Smooth muscle cell (in vitro differentiated cells): ENCODE measurements around the gene LRRC1. TPM values are rescaled to one million over a fixed set of nuclear protein-coding genes. Genes with fewer than 3 reads are reported as not detected.

Experiments
- DNase-seq: peaks from one replicate; lab custom pipeline; 2025; ENCODE audit not compliant: unreplicated experiment; lab: John Stamatoyannopoulos, UW
- H2AFZ ChIP-seq: fragments of 200-600 bp; sonication (generic); 2 replicates; pipeline ENCODE4 v1.6.0; 2016; ENCODE audit warnings: antibody characterized with exemption, low read depth, mild to moderate bottlenecking
- H3F3A ChIP-seq: fragments of 200-600 bp; sonication (generic); 2 replicates; pipeline ENCODE4 v1.6.0; 2017; ENCODE audit warnings: antibody characterized with exemption, low read depth
- H3K27ac ChIP-seq: fragments of 200-600 bp; sonication (generic); 2 replicates; pipeline ENCODE4 v1.5.1; 2016; ENCODE audit warnings: low read depth, mild to moderate bottlenecking
- H3K27me3 ChIP-seq: fragments of 200-600 bp; sonication (generic); 2 replicates; pipeline ENCODE4 v1.6.1; 2016; ENCODE audit warnings: low read depth, mild to moderate bottlenecking
- H3K36me3 ChIP-seq: fragments of 200-600 bp; sonication (generic); 2 replicates; pipeline ENCODE4 v1.5.1; 2016; ENCODE audit warnings: low read depth
- H3K4me1 ChIP-seq: fragments of 200-600 bp; sonication (generic); 2 replicates; pipeline ENCODE4 v1.5.1; 2016; ENCODE audit warnings: low read depth
- H3K4me2 ChIP-seq: fragments of 200-600 bp; sonication (generic); 2 replicates; pipeline ENCODE4 v1.6.0; 2016; ENCODE audit warnings: mild to moderate bottlenecking
- H3K4me3 ChIP-seq: fragments of 200-600 bp; sonication (generic); 2 replicates; pipeline ENCODE4 v1.5.1; 2016; ENCODE audit warnings: mild to moderate bottlenecking
- H3K79me2 ChIP-seq: fragments of 200-600 bp; sonication (generic); 2 replicates; pipeline ENCODE4 v1.6.0; 2016; ENCODE audit warnings: low read depth, mild to moderate bottlenecking
- H3K9ac ChIP-seq: fragments of 200-600 bp; sonication (generic); 2 replicates; pipeline ENCODE4 v1.6.0; 2016; ENCODE audit warnings: low read depth
- H3K9me3 ChIP-seq: fragments of 200-600 bp; sonication (generic); replicated peaks from 2 replicates; pipeline ENCODE4 v1.5.1; 2016; ENCODE audit warnings: low read depth
- H4K20me1 ChIP-seq: fragments of 200-600 bp; sonication (generic); 2 replicates; pipeline ENCODE4 v1.6.0; 2016; ENCODE audit warnings: low read depth
- WGBS: methylation state at CpG from one replicate; pipeline ENCODE4 v1.1.7; 2016; ENCODE audit warnings: low lambda C conversion rate; 5-methylcytosine and 5-hydroxymethylcytosine counted together
- polyA plus RNA-seq: library from polyadenylated mRNA; unstranded; fragments of >200 nt; fragmentation: Nextera tagmentation; extraction: Ambion mirVana; gene quantifications from 2 replicates; pipeline ENCODE4 v1.2.1, GENCODE V29; 2016
- total RNA-seq: library from RNA; depleted of rRNA; stranded (reverse); fragments of >200 nt; gene quantifications from 2 replicates; pipeline ENCODE4 v1.2.3, GENCODE V29; 2014
- TF ChIP-seq, protein P1 (sequence below): fragments of 200-600 bp; sonication (generic); IDR thresholded peaks from 2 replicates; pipeline ENCODE4 v1.5.1; 2017; ENCODE audit warnings: borderline replicate concordance, mild to moderate bottlenecking, antibody characterized with exemption; ENCODE audit not compliant: insufficient read depth, poor library complexity, severe bottlenecking

Gene LRRC1
- total and polyA plus RNA-seq, 2 experiments from 2014 or later: 11.8 to 19.9 TPM

DNA sequence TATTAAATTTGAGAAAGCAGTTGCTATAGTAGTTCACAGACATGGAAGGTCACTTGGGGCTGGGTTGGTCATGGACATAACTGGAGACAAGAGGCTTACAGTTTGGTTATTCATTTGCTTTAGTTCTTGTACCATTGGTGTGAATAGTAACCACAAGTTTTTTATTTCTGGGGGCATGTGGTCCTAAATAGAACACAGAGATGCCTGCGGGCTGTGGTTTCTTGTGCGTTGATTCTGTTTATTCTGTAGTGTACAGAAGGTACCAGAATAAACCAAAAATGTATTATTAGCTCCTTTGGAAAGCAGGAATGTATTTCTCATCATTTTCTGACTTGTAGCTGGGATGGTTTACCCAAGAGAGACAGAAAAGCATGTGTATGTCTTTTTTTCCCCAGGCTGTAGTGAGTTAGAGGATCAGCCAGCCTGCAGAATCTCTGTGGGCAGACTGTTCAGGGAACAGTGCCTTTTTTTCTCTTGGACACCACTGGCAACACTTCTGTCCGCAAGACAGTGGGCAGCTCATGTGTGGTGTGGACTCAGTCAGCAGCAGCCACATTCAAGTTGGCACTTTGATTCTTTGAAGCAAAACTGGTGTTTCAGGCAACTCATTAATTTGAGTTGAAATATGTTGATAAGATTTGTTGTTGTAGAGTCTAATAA lies 122.1 kb downstream of the LRRC1 start:
- no peak for DNase-seq
- TF ChIP-seq, protein P1, sequence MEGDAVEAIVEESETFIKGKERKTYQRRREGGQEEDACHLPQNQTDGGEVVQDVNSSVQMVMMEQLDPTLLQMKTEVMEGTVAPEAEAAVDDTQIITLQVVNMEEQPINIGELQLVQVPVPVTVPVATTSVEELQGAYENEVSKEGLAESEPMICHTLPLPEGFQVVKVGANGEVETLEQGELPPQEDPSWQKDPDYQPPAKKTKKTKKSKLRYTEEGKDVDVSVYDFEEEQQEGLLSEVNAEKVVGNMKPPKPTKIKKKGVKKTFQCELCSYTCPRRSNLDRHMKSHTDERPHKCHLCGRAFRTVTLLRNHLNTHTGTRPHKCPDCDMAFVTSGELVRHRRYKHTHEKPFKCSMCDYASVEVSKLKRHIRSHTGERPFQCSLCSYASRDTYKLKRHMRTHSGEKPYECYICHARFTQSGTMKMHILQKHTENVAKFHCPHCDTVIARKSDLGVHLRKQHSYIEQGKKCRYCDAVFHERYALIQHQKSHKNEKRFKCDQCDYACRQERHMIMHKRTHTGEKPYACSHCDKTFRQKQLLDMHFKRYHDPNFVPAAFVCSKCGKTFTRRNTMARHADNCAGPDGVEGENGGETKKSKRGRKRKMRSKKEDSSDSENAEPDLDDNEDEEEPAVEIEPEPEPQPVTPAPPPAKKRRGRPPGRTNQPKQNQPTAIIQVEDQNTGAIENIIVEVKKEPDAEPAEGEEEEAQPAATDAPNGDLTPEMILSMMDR: no peak
- no peaks in the 10 kb centered on the region for H3K4me1 ChIP-seq
- H3K9ac ChIP-seq: no peak overlapping the region
- H3K79me2 ChIP-seq: no peaks in the 10 kb centered on the region
- WGBS: 84% methylated on average over 3 of the region's 3 CpGs
- no peaks in the 10 kb centered on the region for H3F3A ChIP-seq
- H3K9me3 ChIP-seq: no peaks in the 10 kb centered on the region
- H3K4me3 ChIP-seq: no peak overlapping the region
- no peaks in the 10 kb centered on the region for H4K20me1 ChIP-seq
- H3K27me3 ChIP-seq: no peaks in the 10 kb centered on the region
- no peak overlapping the region for H3K4me2 ChIP-seq
- H2AFZ ChIP-seq: no peak overlapping the region
- H3K36me3 ChIP-seq: no peaks in the 10 kb centered on the region
- no peak overlapping the region for H3K27ac ChIP-seq

DNA sequence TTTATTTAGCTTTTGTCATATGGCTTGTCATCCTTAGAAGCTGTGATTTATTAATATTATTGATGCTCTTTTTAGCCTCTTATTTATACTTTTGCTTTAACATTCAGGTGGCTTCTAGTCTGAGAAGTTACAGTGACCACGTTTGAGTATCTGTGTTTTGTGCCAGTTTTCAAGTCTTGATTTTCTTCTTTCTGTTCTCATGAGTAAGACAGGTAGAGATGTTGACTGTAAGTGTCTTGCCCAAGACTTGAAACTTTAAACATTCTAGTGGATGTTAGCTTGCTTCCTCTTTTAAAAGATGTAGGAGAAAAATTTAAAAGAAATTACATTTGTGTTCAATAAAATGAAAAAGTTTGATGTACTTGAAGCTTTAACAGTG lies 122.6 kb downstream of the LRRC1 start:
- Histone ChIP-seq H3K9me3 (no peaks in the 10 kb centered on the region), H3K27ac (no peak overlapping the region), H3F3A (no peaks in the 10 kb centered on the region), H3K36me3 (no peaks in the 10 kb centered on the region), H3K4me2 (no peak overlapping the region), H3K4me1 (peaks cover 1% of the 10 kb centered on the region), H2AFZ (no peak overlapping the region), H4K20me1 (no peaks in the 10 kb centered on the region), H3K9ac (no peak overlapping the region), H3K79me2 (no peaks in the 10 kb centered on the region), H3K4me3 (no peak overlapping the region), H3K27me3 (no peaks in the 10 kb centered on the region)
- no peak for DNase-seq
- TF ChIP-seq, protein P1: no peak
- 59% methylated on average over 1 of the region's 1 CpG for WGBS

DNA sequence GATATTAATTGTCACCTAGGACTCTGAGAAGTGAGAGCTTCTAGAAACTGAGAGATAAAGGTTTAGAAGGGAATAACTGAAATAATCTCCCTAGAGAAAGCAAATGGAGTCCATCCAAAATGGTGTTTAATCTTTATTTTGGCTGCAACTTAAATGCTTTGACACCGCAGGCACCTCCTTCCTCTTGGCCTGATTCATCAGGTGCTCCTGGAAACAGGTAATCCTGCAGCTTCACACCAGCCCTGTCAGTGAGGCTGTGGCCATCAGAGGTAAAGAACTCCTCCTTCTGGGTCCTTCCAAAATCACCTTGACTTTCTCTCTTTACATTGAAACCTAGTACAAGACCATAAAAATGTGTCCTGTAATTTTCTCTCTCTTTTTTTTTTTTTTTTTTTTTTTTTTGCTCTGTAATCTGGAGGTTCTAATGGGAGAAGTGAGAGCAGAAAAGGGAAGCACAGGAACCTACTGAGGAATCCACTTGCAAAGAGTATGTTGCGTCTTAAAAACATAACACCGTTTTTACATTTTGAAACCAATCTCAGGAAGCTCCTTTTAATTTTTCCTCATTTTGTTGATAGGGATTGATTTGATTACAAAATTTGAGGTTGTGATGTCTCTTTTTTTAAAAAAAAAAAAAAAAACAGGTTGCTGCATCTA lies 124.2 kb downstream of the LRRC1 start:
- Histone ChIP-seq H3F3A (no peaks in the 10 kb centered on the region), H3K36me3 (no peaks in the 10 kb centered on the region), H2AFZ (no peak overlapping the region), H3K4me2 (no peak overlapping the region), H3K27ac (no peak overlapping the region), H3K4me1 (peaks cover 6% of the 10 kb centered on the region), H3K79me2 (no peaks in the 10 kb centered on the region), H3K9me3 (no peaks in the 10 kb centered on the region), H4K20me1 (no peaks in the 10 kb centered on the region), H3K9ac (no peak overlapping the region), H3K27me3 (no peaks in the 10 kb centered on the region), H3K4me3 (no peak overlapping the region)
- DNase-seq: no peak
- TF ChIP-seq, protein P1: no peak
- WGBS: 94% methylated on average over 3 of the region's 3 CpGs
